ENCODE measurements around the gene GPR153.

Gene GPR153

GRCh38 chr1:6286266-6286665, 25.4 kb upstream of the GPR153 start:
- DNase-seq: no peak

- no peak for DNase-seq
Measured at GRCh38 chr1:6285336-6285735, 24.4 kb upstream of the GPR153 start.

GRCh38 chr1:6282577-6283270, 21.8 kb upstream of the GPR153 start:
- no peak for DNase-seq

- DNase-seq: no peak
Measured at GRCh38 chr1:6281511-6282402, 20.9 kb upstream of the GPR153 start.

GRCh38 chr1:6280761-6281451, 20.0 kb upstream of the GPR153 start:
- peak in 1 of 2 experiments; percentile 24 for DNase-seq

GRCh38 chr1:6279613-6280383, 18.9 kb upstream of the GPR153 start:
- DNase-seq: no peak

- no peak for DNase-seq
Measured at GRCh38 chr1:6279066-6279465, 18.2 kb upstream of the GPR153 start.

GRCh38 chr1:6278263-6278662, 17.4 kb upstream of the GPR153 start:
- DNase-seq: no peak

- DNase-seq: no peak
Measured at GRCh38 chr1:6276811-6277555, 16.1 kb upstream of the GPR153 start.

- peak; percentile 81 to 91 for DNase-seq
Measured at GRCh38 chr1:6275826-6276782, 15.2 kb upstream of the GPR153 start.

GRCh38 chr1:6274622-6275139, 13.8 kb upstream of the GPR153 start:
- no peak for DNase-seq

- DNase-seq: no peak
Measured at GRCh38 chr1:6274102-6274501, 13.2 kb upstream of the GPR153 start.

- peak; percentile 59 to 82 for DNase-seq
Measured at GRCh38 chr1:6273380-6273891, 12.5 kb upstream of the GPR153 start.

- peak in 1 of 2 experiments; percentile 48 for DNase-seq
Measured at GRCh38 chr1:6272868-6273267, 12.0 kb upstream of the GPR153 start.

- no peak for DNase-seq
Measured at GRCh38 chr1:6272452-6272851, 11.6 kb upstream of the GPR153 start.

GRCh38 chr1:6271554-6271953, 10.7 kb upstream of the GPR153 start:
- DNase-seq: peak; percentile 49 to 62

- peak in 1 of 2 experiments; percentile 40 for DNase-seq
Measured at GRCh38 chr1:6271006-6271405, 10.1 kb upstream of the GPR153 start.

- peak in 1 of 2 experiments; percentile 41 for DNase-seq
Measured at GRCh38 chr1:6270401-6270800, 9.5 kb upstream of the GPR153 start.

- DNase-seq: peak; percentile 84 to 89
Measured at GRCh38 chr1:6269720-6270400, 9.0 kb upstream of the GPR153 start.

GRCh38 chr1:6269296-6269695, 8.4 kb upstream of the GPR153 start:
- no peak for DNase-seq
